NCI-H1694 treated with DMSO at 0.1 percent for 48 hours (cell line): Measurements from ENCODE around the gene MASP2.
"Not testable (repeated sequence)": the region's sequence is repeated elsewhere in the genome, so short reads cannot be mapped to it uniquely, and the experiment has no call there.

ENCODE experiments used
- DNase-seq: peaks from one replicate; lab custom pipeline; 2025; lab: John Stamatoyannopoulos, UW

The MASP2 gene

DNA sequence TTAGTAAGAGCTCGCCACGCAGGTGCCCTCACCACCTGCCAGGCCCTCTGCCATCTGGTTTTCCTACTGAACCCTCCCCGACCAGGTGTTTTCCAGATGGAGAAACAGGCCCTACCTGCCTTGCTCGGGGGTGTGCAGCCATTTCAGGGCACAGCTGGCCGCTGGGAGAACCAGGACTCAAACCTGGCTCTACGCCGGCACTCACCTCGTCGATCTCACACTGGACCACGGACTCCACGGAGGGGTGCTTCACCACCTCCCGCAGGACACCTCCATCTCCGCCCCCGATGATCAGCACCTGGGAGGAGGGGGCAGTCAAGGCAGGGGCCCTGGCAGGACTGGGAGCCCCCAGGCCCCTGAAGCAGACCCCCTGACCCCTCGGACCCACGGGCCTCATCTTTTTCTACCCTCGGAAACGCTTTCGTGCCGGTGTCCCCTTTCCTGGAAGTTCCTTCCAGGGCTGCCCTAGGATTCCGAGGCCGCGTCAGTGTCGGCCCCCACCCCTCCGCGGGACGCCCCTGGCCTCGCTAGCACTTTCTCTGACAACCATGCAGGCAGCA lies 11.6 kb upstream of the MASP2 start:
- no peak for DNase-seq

DNA sequence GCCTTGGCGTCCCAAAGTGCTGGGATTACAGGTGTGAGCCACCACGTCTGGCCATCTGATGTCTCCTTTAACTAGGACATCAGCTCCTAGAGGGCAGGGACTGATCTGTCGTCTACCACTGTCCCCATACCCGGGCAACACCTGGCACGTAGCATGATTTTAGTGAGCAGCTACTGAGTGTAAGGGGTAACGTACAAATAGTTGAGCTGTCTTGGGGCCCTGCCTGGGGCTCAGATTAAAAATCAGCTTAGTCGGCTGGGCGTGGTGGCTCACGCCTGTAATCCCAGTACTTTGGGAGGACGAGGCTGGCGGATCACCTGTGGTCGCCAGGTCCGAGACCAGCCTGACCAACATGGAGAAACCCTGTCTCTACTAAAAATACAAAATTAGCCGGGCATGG lies 11.0 kb upstream of the MASP2 start:
- DNase-seq = no peak

DNA sequence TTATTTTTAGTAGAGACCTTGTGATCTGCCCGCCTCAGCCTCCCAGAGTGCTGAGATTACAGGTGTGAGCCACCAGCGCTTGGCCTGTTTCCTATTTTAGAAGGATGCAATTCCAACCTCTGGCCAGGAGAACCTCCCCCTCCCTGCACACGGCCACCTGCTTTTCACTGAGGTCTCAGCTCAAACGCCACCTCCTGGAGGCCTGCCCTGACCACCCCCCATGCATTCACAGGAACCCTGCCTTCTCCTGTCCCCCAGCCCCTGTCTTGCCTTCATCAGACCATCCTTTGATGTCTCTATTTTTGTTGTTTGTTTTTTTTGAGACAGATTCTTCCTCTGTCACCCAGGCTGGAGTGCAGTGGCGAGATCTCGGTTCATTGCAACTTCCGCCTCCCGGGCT lies 10.4 kb upstream of the MASP2 start:
- DNase-seq = no peak

DNA sequence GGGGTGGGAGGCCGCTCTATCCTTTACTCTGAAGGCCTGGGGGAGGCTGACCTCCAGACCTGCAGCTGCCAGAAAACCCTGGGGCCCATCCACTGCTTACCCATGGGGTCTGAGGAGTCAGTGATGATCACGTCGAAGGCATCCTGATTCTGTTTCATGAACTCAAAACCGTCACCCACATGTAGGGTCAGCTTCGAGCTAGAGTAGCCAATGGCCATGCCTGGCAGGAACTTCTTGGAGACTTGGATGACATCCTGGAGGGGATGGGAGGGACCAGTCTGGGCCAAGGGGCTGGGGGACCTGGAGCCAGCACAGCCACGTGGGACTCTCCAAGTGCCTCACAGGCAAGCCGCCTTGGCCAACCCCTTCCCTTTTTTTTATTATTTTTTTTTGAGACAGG lies 9.5 kb upstream of the MASP2 start:
- no peak for DNase-seq

DNA sequence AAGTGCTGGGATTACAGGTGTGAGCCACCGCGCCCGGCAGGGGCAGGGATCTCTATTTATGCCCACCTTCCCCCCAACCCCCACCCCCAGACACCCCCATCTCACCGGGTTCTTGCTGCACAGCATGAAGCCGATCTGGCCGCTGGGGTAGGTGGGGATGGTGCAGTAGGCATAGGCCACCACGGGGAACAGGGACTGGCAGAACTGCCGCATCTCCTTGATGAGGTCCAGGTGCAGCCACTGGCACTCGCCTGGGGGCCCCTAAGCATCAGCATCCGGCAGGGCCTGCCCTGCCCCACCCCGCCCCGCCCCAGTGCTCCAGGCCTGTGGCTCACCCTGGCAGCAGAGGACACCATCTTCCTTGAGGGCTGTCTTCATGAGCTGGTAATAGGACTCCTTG lies 8.6 kb upstream of the MASP2 start:
- no peak for DNase-seq

DNA sequence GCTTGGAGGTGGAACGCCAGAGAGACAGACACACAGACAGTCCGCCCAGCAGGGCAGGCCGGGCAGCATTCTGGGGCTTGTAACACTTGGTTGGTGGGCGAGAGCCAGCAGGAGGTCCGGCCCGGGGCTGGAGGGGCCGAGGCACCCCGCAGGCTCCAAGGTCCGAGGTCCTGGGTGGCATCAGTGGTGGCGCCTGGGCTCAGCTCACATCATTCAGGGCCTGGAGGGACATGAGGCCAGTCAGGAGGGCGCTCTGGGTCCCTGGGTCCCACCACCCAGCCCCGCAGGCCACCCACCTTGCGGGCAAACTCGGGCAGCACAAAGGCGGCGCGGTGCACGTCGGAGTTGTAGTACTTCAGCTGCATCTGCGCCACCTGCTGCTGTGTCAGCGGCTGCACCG lies 7.6 kb upstream of the MASP2 start:
- no peak for DNase-seq

DNA sequence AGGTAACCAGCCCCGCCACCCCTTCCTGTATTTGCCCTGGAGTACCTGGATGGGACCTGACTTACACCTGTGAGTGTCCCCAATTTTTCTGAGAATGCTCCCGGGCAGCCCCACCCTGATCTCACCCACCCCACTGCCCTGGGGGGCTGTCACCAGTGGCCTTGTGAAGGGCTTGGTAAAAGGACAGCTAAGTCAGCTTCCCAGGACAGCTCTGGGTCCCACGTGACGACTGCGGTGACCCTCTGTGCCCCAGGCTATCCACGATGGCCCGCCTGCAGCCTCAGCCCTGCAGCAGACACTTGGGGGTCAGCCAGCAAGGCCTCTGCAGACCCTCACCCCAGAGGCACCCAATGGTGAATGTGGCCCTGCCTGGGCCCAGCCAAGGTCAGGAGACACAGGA lies 7.1 kb upstream of the MASP2 start:
- DNase-seq = no peak

DNA sequence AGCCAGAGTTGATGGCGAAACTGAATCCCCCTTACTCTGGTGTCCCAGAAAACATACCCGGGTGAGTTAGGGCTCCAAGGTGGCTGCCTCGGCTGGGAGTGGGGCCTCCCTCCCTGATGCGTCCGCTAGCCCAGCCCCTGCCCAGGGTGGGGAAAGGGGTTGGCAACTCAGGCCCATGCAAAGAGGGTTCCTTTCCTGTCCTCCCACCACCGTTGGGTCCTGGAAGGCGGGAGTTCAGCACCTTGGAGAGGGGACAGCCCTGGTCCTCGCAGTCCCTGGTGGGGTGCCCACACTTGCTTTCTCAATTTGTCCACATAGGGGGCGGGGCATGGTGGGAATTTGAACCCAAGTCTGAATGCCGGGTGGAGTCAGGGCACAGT lies 6.7 kb upstream of the MASP2 start:
- no peak for DNase-seq

DNA sequence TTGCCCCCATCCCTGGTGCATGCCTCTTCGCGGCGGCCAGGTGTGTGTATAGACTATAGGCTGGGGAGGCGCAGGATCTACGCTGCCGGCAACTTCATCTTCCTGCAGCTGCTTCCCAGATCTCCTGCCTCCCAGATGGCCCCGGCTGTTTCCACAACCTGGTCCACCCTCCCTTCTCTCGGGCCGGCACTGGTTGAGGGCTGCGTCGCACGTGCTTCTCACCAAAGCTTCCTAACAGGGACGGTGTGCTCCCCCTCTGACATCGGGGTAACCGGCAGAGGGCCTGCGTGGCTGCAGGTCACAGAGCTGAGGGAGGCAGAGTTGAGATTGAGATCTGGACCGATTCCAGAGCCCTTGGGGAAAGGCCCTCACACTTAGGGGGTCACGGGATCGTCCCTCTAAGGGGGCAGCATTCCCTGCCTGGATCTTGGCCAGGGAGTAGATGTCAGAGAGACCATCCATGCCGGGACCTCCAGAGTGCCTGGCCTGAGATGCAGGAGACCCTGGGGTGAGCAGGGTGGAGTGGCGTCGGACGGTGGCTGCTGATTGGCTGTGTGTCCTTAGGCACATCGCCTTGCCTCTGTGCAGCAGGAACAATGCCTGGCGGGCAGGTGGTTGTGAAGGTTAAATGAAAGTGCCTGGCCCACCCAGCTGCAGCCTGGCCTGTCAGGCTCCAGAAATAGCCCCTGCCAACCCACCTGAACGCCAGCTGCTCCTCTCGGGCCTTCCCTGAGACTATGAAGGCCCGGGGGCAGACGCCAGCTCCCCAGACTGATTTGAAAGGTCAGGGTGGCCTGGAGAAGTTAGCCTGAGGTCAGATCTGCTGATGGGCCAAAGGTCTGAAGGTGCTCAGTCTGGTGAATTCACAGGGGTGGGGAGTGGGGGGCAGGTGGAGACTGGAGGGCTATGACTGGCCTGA lies 6.1 kb upstream of the MASP2 start:
- no peak for DNase-seq

DNA sequence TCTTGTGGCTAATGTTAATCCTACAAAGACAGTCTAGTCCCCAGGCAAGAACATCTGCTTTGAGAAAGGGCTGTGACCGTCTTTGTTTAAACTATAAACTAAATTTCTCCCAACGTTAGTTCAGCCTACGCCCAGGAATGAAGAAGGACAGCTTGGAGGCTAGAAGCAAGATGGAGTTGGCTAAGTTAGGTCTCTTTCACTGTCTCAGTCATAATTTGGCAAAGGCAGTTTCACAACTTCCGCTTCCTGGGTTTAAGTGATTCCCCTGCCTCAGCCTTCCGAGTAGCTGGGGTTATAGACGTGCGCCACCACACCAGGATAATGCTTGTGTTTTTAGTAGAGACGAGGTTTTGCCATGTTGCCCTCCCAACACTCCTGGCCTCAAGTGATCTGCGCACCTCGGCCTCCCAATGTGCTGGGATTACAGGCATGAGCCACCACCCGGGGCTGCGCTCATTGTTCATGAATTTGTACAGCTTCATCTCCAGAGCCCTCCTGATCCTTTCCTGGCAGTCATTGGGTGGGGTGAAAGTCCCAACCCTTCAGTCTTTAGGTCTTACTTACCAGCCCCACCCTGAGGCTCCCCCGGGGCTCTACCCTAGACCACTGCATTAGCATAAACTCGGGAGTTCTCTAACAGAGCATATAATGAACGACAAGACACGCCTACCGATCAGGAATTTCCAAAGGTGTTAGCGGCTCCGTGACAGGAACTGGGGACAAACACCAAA lies 4.9 kb upstream of the MASP2 start:
- no peak for DNase-seq

DNA sequence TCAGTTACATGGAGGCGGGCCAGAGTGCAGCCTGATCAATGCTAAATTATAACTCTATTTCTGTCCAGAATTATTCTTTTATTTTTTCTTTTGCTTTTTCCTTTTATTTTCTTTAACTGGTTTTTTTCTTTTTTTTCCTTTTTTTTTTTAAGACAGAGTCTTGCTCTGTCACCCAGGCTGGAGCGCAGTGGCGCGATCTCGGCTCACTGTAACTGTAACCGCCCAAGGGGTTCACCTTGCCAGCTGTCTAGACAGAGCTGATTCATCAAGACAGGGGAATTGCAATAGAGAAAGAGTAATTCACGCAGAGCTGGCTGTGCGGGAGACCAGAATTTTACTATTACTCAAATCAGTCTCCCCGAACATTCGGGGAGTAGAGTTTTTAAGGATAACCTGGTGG lies 4.1 kb upstream of the MASP2 start:
- not testable (repeated sequence) for DNase-seq

DNA sequence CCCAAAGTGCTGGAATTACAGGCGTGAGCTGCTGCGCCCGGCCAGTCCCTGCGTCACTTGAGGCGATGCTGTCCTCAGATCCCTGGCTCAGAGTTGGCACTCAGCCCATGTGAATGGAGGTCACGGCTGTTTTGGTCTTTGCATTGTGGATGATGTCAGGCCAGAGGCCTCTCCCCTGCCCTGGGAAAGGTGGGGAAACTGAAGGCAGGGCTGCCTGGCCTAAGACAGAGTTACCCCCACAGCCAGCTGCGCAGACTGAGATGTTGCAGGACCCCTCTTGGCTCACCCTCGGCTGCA lies 821 bp downstream of the MASP2 start:
- DNase-seq = no peak

DNA sequence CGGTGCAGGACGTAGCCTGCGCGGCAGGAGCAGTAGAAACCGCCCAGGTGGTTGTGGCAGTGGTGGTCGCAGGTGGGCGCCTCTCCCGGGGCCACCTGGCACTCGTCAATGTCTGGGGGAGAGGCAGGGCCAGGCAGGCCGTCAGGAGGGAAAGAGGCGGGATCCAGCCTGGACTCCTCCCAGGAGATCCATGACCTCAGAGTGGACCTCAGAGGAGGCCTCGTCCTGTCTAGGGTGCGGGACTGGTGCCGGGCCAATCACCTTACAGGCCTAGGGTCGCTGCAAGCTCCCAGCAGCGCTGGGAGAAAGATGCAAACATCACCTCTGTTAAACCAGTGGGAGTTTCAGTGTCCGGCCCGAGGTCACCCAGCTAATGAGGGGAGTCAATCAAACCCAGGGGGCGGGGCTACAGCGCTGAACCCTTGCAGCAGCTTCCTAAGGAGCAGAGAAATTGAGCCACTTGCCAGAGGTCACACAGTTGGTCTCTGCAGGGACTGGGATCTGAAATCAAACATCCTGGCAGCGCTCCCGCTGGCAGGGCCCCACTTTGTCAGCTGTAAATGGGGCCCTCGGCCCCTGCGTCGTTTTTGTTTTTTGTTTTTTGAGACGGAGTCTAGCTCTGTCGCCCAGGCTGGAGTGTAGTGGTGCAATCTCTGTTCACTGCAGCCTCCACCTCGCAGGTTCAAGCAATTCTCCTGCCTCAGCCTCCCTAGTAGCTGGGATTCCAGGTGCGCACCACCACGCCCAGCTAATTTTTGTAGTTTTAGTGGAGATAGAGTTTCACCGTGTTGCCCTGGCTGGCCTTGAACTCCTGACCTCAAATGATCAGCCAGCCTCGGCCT lies 1.4 kb downstream of the MASP2 start:
- DNase-seq = no peak

DNA sequence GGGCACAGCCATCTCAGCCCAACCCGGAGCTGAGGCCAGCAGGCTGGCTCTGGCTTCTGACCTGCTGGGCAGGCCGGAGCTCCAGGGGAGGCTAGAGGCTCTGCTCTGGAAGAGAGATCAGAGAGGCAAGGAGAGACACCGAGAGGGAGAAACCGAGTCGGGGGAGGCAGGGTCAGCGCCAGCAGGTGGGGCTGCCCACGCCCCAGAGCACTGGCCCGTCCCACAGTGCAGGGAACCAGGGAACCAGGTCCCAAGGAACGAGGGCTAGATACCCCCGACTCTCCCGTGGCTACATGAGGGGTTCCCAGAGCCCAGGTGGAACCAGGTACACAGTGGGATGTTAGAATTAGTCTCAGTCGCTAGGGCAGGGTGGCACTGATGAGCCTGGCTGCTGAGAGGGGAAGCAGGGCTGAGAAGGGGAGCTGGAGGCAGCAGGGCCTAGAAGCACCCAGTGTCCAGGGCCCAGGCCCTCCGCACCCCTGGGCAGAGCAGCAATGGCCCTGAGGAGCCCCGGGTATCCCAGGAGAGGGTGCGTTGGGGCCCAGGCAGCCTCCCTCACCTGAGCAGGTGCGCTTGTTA lies 2.1 kb downstream of the MASP2 start:
- DNase-seq = no peak

DNA sequence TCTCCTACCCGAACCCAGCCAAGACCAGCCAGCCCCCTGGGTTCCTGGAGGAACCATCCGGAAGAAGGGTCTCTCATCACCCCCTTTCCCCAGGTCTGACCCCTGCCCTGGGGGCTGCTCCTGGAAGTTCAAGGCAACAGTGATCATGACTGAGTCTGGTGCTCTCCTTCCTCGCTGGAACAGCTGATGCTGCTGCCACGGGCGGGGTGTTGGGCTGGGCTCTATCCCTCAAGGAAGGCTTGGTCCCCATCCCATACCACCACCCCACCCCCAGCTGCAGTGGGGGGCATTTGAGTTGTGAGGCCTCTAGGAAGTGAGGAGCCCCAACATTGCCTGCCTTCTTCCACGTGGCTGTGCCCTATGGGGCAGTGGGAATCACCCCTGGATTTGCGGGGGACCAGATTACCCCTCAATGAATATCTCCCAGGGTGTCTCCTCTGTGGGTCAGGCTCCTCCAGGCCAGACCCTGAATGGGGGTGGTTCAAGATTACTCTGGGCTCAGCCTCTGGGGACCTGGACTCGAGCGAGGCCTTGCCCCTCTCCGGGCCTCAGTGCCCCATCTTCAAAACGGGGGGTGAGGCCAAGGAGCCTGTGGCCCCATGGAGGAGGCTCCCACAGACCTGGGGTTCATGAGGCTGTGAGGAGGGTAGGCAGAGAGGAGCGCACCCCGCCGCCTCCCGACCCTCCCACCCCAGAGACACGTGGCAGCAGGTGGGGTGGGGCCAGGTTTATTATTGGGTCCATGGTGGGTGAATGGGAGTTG lies 2.8 kb downstream of the MASP2 start:
- DNase-seq = no peak

DNA sequence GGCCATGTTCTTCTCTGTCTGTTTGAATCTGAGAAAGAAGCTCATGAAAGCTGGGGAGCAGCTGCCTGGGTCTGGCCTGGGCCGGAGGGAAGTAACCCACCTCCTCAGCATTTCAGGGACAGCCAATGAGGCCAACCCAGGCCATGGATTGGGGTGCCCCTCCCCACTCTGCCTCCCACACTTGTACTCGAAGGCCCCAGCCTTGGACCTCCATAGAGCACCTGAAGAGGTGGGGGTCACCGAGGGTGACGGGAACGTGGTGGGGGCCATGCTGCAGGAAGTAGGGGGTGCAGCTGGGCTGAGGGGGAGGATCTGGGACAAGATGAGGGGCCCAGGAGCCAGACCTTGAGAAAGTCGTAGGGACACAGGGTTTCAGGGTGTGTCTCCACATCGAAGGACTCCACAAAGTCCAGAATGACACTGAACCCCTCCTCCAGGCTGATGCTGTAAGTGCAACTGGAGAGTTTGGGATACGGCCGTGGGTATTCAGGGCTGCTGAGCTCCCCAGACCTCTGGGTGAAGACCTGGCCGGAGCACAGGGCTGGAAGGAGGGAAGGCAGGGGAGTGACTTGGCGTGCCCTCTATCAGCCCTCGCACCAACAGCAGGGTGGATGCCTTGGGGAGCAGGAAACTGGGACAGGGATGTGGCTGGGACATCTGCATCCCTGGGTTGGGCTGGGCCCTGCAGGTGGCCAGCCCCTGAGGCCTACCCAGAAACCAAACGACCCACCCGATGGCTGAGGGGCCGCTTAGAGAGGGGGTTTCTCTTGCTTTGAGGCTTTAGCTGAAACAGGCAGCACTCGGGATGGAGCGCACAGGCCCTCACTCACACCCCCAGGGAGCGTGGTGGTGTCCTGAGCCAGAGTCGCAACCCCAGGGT lies 3.8 kb downstream of the MASP2 start:
- no peak for DNase-seq

DNA sequence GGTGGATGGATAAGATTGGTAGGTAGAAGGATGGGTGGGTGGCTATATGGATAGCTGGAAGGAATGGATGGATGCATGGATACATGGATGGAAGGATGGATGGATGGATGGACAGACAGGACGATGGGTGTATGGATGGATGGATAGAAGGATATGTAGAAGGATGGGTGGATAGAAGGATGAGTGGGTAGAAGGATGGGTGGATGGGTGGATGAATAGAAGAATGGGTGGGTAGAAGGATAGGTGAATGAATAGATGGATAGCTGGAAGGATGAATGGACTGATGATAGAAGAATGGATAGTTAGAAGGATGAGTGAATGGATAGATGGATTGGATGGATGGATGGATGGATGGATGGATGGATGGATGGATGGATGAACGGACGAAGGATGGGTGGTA lies 5.0 kb downstream of the MASP2 start:
- DNase-seq = no peak

DNA sequence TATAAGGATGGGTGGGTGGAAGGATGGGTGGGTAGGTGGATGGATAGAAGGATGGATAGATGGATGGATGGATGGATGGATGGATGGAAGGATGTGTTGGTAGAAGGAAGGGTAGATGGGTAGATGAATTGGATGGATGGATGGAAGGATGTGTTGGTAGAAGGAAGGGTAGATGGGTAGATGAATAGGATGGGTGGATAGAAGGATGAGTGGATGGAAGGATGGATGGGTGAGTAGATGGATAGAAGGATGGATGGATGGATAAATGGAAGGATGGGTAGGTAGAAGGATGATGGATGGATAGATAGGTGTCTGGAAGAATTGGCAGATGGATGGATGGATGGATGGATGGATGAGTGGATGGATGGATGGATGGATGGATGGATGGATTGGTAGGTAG lies 6.0 kb downstream of the MASP2 start:
- DNase-seq = no peak

DNA sequence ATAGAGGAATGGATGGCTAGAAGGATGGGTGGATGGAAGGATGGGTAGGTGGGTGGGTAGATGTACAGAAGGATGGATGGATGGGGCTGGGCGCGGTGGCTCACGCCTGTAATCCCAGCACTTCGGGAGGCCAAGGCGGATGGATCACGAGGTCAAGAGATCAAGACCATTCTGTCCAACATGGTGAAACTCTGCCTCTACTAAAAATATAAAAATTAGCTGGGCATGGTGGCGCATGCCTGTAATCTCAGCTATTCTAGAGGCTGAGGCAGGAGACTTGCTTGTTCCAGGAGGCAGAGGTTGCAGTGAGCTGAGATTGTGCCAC lies 7.0 kb downstream of the MASP2 start:
- DNase-seq = not testable (repeated sequence)

DNA sequence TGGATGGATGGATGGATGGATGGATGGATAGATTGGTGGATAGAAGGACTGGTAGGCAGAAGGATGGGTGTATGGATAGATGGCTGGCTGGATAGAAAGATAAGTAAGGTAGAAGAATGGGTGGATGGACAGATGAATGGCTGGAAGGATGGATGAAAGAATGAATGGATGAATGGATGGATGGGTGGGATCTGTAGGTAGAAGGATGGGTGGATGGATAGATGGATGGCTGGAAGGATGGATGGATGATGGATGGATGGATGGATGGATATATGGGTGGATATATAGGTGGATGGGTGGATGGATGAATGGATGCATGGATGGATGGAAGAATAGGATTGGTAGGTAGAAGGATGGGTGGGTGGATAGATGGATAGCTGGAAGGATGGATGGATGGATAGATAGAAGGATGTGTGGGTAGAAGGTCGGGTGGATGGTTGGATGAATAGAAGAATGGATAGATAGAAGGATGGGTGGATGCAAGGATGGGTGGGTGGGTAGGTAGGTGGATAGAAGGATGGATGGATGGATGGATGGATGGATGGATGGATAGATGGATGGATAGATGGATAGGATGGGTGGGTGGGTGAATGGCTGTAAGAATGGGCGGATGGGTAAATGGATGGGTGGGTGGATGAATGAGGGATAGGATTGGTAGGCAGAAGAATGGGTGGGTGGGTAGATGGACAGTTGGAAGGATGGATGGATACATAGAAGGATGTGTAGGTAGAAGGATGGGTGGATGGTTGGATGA lies 7.5 kb downstream of the MASP2 start:
- DNase-seq = no peak
